Jurkat, Clone E6-1 (cell line): ENCODE measurements around the gene SAT2.

Experiments
- DNase-seq: peaks from one replicate; pipeline ENCODE4 v3.0.0-alpha.2; 2011; ENCODE audit warnings: low read depth, low spot score
- H3K4me3 ChIP-seq: 2 replicates; pipeline ENCODE4 v1.5.1; 2011; ENCODE audit warnings: mild to moderate bottlenecking, low read length, control low read depth, moderate library complexity

SAT2 gene

DNA sequence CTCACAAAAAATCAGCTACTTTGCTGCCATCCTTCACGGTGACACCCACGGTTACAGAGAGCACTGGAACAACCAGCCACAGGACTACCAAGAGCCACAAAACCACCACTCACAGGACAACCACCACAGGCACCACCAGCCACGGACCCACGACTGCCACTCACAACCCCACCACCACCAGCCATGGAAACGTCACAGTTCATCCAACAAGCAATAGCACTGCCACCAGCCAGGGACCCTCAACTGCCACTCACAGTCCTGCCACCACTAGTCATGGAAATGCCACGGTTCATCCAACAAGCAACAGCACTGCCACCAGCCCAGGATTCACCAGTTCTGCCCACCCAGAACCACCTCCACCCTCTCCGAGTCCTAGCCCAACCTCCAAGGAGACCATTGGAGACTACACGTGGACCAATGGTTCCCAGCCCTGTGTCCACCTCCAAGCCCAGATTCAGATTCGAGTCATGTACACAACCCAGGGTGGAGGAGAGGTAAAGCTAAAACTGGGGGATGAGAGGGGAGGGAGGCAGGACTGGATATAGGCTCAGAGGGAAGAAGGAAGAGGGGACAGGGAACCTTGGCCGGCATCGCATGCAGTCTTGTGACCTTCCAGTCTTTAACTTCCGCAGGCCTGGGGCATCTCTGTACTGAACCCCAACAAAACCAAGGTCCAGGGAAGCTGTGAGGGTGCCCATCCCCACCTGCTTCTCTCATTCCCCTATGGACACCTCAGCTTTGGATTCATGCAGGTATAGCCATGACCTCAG lies 47.6 kb downstream of the SAT2 start:
- no peak for DNase-seq
- H3K4me3 ChIP-seq: no peak overlapping the region

DNA sequence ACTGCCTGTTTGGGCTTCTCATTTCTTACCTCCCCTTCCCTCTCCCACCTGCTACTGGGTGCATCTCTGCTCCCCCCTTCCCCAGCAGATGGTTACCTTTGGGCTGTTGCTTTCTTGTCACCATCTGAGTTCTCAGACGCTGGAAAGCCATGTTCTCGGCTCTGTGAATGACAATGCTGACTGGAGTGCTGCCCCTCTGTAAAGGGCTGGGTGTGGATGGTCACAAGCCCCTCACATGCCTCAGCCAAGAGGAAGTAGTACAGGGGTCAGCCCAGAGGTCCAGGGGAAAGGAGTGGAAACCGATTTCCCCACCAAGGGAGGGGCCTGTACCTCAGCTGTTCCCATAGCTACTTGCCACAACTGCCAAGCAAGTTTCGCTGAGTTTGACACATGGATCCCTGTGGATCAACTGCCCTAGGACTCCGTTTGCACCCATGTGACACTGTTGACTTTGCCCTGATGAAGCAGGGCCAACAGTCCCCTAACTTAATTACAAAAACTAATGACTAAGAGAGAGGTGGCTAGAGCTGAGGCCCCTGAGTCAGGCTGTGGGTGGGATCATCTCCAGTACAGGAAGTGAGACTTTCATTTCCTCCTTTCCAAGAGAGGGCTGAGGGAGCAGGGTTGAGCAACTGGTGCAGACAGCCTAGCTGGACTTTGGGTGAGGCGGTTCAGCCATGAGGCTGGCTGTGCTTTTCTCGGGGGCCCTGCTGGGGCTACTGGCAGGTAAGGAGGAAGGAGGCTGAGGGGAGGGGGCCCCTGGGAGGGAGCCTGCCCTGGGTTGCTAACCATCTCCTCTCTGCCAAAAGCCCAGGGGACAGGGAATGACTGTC lies 48.4 kb downstream of the SAT2 start, which contains the start of gene CD68:
Gene CD68 (plus strand): TSS at position 638 of the 833 bp plus-strand sequence. CDS start 40 bp downstream, at position 678.
- no peak within 1 kb of the TSS for H3K4me3 ChIP-seq
- peak; percentile 65 for DNase-seq

DNA sequence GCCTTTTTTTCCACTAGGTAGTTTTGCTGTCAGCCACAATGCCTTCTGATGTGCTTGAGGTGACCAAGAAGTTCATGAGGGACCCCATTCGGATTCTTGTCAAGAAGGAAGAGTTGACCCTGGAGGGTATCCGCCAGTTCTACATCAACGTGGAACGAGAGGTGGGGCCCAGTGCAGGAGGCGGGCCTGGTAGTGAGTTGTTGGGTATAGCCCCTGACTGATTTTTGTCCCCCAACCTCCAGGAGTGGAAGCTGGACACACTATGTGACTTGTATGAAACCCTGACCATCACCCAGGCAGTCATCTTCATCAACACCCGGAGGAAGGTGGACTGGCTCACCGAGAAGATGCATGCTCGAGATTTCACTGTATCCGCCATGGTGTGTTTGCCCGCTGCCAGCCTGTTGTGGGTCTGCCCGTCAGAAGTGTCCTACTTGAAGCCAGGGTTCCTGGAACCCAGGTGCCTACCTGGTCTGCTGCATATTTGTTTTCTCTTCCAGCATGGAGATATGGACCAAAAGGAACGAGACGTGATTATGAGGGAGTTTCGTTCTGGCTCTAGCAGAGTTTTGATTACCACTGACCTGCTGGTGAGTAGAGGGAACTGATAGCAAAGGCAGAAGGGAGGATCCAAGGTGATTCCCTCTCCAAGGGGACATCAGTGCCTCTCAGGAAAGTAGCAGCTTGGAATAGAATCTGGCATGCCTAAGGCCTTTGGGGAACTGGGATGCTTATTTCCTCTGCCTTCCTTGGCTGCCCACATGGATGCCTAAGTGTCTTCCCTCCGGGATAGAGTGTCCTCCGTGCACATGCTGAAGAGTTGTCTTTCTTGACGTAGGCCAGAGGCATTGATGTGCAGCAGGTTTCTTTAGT lies 50.1 kb downstream of the SAT2 start:
- no peak overlapping the region for H3K4me3 ChIP-seq
- DNase-seq: no peak

DNA sequence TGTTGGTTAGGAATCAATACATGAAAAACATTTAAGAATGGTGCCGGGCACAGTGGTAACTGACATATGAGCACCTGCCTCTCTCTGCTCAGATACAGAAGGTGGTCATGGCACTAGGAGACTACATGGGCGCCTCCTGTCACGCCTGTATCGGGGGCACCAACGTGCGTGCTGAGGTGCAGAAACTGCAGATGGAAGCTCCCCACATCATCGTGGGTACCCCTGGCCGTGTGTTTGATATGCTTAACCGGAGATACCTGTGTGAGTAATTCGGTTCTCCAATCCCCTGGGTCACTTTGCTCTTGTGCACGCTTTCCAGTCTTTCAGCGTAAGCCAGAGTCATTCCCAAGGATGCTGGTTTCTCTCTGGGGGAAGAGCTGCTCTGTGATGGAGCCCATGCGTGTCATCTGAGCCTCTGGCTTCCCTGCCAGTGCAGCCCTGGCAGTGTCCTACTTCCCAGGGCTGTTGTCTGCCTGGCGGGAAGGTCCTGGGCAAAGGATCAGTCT lies 51.1 kb downstream of the SAT2 start:
- H3K4me3 ChIP-seq: no peak overlapping the region
- no peak for DNase-seq
